NCI-H2196 (cell line): ENCODE data around the gene NXPE1.

Experiments used
- DNase-seq: peaks from one replicate; lab custom pipeline; 2025; ENCODE audit not compliant: unreplicated experiment; lab: John Stamatoyannopoulos, UW

NXPE1 gene

DNA sequence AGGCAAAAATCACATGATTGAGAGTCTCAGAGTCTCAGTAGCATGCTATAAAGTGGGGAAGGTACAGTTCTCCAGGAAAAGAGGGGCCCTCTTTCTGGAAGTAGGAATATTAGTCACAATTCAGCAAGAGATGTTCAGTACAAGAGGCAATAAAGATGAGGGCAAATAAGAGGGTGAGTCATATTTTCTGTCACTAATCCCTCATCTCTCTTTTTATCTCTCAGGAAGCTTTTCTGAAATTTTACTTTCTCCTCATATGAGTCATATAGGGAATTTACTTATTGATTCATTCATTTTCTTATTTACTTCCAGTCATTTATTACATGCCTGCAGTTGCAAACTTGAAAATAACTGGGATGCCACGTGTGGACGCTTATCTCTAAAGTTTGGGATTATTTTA lies 3.4 kb upstream of the NXPE1 start:
- DNase-seq = no peak

DNA sequence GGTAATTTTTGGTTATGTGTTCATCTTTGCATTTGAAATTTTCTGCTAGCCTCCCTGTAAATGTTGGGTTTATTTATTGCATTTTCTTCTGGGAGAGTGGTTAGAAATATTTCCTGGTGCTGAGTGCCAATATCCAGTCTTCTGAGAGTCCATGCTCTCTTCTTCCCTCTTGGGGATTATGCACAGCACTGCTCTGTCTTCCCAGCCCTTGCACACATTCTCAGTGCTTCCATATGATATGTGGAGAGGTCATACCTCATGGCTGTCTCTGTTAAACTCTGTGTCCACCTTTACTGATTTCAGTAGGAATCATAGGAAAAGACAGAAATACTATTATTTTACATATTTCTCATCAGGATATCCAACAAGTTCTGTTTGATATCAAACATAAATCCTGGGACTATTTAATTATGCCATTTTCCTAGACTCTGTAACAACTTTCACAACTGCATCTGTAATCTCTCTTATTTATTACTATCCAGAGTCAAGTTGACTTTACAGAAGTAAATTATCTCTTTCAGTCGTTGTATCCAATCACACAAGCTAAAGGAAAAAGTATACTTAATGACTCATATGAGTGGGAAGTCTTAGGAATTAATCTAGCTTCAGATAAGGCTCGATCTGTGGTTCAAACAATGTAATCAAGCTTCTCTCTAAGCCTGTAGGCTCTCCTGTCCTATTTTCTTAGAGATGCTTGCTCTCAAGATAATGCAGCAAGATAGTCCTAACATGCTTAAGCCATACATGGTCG lies 2.7 kb upstream of the NXPE1 start:
- no peak for DNase-seq

DNA sequence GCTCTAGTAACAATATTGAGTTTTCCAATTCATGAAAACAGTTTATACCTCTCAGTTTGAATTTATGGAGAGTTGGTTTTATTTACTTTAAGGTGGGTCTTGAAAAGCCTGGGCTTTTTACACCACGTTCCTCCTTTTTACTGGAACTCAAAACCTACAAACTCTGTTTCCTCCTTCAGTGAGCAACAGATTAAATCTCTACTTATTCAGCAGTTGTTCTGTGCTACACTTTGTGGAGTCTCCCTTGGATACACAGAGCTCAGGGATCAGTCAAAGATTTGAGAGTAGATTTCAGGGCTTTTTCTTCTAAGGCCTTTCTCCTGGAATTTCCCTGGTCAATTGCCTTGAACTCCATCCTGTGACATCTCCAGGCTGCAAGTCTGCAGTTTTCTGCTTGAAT lies 3.5 kb downstream of the NXPE1 start:
- no peak for DNase-seq

DNA sequence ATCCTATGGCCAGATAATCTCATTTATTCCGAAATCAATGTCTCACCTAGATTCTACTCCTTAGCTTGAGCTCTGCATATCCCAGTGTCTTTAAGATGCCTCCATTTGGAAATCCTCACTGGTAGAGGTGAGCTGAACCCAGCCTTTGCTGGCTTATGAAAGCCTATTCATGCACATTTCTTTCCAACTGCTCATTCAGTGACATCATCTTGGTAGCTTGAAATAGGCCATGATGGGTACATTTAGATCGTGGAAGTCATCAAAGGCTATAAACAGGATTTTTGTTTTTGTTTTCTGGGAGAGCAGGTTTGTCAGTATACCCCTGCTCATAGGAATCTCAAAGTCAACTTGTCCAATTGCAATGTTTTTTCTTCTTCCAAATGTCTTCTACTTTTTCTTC lies 6.0 kb downstream of the NXPE1 start:
- no peak for DNase-seq

DNA sequence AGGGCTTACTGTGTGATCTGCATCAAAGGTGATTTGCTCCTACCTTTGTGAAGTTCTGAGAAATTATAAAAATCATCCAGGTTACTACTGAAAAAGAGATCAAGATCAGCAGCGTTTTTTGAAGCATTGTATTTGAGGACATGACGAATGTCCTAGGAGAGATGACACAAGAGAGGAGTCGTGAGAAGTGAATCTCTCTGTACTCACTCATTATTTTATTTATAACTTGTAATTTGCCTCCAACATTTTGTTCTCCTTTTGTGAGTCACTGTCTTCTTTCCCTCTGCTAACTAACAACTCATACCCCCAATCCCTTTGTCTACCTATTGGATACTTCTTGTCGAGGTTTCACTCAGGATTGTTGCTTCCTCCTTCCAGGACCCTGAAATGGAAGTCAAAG lies 8.6 kb downstream of the NXPE1 start:
- DNase-seq = no peak

DNA sequence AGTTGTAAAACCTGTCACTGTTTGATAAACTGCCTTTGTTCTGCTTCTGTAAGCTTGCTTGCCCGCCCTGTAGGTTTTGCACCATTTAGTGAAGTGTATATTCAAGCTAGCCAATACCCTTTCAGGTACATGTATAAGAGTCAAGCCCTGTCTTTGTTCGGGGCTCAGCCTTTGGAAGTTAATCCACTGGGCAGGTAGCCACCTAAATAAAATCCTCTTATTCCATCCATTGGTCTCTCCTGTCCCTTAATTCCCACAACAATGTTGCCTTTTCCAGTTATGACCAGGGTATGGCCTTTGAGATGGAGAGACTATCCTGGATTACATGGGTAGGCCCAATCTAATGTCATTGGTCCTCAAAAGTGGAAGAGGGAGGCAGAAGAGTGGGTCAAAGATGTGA lies 34.0 kb downstream of the NXPE1 start:
- no peak for DNase-seq

DNA sequence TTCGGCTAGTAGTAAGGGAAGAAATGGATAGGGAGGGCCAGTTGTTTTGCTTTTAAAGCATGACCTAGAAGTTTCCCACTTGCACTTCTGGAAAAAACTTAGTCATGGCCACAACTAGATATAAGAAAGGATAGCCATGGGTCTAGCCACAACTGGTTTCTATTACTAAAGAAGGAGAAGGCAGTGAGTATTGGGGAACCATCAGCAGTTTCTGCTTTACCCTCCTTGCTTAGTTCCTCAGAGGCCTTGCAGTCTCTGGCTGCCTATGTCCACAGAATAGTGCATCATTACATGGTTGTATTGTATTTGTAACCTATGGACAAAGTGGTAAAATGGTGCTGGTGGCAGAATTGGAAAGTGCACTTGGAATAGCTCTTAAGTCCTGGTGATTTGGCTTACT lies 35.6 kb downstream of the NXPE1 start:
- DNase-seq = no peak

DNA sequence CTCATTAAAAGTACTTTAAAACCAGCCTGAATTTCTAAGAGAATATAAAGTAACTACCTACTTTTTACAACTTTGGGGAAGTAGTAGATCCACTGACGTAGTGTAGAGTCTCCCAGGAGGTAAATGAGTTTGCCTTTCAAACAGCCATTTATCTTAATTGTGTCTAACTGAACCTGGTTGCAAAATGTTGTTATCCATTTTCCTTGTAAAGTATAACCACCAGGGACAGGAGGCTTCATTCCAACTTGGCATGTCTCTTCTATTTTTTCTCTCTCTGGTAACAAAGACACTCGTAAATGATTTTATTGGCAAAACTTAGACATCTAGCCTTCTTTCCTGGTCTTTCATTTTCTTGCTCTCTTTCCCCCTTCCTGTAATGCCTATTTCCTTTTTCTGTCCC lies 36.9 kb downstream of the NXPE1 start:
- DNase-seq = no peak

DNA sequence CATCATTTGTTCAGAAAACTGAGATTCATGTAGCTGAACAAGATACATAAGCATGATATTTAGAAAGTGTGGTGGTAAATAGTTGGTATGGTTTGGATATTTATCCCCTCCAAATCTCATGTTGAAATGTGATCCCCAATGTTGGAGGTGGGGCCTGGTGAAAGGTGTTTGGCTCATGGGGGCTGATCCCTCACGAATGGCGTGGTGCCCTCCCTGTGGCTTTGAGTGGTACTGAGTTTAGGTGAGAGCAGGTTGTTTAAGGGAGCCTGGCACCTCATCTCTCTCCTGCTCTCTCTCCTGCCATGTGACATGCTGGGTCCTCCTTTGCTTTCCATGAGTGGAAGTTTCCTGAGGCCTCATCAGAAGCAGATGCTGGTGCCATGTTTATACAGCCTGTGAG lies 48.1 kb downstream of the NXPE1 start:
- no peak for DNase-seq

DNA sequence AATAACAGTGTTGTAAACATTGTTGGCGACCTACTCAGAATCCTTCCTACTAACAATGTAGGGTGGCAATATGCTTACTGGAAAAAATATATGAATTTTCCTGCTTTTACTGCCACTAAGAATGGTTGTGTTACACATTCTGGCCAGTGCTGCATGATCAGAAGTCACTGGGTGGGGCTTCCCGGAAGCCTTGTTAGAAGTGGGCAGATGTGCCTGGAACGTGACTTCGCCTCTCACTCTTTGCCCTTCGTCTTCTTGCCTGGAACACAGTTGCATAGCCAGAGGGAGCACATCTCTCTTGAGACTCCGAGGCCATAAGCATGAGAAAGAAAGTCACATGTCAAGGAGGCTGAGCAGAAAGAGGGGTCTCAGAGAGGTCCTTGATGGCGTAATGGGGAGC lies 48.6 kb downstream of the NXPE1 start:
- no peak for DNase-seq

DNA sequence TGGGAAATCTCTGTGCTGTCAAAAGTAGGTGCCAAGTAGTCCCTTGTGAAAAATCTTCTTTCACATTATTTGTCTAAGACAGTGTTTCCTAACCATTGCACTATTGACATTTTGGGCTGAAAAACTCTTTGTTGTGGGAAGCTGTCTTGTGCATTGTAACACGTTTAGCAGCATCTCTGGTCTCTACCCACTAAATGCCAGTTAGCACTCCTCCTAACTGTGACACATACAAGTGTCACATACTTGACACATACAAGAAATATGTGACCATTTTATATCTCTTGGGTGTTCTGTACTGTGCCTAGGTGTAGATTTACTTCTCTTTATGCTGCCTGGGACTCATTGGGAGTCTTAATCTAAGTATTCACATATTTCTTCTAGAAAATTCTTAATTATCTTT lies 57.8 kb downstream of the NXPE1 start:
- no peak for DNase-seq

DNA sequence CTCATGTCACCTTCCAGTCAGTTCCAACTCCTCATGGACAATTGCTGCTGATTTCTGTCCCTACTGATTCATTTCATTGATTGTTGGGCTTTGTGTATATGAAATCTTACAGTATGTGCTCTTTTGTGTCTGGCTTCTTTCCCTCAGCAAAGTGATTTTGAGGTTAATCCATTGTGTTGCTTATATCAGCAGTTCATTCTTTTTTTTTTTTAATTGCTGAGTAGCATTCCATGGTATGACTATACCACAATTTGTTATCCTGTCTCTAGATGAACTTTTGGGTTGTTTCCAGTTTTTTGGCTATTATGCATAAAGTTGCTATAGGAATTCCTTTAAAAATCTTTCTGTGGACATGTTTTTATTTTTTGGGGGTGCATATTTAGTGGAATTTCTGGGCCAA lies 59.9 kb downstream of the NXPE1 start:
- no peak for DNase-seq

DNA sequence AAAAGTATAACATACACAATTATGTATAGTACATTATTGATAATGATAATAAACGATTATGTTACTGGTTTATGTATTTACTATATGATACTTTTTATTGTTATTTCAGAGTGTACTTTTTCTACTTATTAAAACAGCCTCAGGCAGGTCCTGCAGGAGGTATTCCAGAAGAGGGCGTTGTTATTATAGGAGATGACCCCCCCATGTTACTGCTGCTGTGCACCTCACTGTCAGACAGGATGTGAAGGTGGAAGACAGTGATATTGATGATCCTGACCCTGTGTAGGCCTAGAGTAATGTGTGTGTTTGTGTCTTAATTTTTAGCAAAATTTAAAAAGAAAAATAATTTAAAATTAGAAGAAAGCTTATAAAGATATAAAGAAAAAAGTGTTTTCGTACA lies 62.8 kb downstream of the NXPE1 start:
- no peak for DNase-seq

DNA sequence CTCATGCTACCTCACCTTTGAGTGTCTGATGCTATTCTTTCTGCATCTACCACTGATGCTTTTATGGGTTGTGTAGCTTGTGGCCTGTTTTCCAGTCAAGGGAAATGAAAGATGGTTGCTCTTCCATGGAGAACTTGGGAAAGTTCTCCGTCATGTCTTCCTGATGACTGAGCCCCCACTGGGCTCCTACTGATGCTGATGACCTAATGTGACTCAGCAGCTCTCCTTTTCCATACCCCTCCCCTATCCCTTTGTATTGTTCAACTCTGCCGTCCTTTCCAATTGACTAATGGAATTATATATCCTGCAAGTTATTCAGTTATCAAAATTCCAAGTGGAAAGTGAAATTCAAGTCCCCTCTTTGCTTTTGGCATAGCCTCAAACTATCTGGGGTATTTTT lies 75.8 kb downstream of the NXPE1 start:
- DNase-seq = no peak

DNA sequence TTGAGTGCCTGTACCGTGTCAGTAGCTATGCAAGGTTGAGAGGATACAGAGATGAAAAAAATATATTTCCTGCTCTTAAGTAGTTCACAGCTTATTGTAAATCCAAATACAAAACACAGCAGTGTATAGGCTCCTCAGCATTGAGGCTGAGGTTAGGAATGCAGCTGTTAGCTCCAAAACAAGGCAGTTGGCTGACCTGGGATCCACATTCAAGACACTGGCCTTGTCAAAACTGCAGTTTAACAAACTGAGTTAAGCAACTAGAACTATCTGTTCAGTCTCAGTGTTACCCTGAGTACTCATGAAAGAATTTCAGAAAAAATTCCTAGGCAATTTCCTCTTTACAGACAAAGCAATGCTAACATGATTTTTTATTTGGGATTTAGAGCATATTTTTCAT lies 77.6 kb downstream of the NXPE1 start:
- no peak for DNase-seq

DNA sequence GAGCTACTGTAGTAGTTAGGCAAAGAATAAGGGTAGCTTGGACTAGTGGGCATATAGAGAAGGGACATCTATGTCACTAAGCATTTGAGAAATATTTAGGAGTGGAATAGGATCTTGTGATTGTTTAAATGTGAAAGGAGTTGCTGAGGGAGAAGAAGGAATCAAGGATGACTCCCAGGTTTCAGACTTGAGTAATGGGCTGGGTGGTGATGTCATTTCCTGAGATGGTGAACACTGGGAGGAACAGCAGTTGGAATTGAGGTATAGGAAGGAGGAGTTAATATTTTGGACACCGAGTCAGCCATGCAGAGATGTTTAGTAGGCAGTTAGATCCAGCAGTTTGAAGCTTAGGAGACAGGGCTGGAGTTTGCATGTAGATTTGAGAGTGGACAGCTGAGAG lies 80.3 kb downstream of the NXPE1 start:
- no peak for DNase-seq

DNA sequence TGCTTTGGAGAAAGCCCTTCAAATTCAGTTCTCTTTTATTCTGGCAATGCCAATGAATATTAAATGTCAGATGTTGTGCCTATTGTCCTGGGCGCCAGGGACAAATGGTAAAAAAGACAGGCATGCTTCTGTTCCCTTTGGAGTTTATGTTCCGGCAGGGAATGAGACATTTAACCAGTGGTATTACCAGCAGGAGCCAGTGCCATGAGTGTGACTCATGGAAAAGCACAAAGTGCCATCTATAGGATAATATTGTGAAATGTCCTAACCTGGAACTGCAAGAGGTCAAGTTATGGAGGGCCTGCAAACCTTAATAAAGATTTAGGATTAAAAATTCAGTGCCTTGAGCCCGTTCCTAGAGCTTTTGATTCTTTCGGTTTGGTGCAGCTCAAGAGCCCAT lies 80.9 kb downstream of the NXPE1 start:
- DNase-seq = no peak

DNA sequence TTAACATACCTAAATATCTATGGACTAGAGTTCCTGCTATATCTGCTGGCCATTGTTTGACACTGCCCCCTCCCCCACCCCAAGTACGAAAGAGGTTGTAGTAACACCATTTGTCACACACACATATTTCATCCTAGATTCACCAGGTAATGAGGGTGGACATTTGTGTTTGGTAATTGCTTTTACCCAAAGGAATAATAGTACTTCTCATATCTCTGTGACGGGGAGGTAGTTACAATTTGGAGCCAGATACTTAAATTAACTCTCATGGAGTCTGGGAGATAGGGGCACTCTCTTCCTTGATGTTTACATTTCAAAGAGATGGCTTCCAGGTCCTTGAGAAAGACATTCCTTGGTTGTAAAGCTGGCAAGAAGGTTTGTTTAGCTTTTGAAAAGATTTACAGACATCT lies 81.7 kb downstream of the NXPE1 start:
- no peak for DNase-seq

DNA sequence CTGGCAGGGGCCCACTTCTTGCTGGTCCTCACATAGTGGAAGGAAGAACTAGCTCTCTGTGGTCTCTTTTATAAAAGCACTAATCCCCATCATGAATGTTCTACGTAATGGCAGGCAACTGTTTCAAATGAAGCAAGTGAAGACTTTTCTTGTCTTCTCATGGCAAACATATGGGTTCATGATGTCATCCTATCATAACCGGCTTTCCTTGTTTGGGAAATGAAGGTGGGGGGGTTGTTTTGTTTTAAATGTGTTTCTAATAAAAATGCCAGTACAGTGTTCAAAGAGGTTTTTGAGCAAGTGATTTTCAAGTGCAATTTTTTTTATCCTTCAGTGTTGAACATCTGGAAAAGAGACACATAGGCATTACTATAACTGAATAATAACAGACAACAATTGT lies 87.0 kb downstream of the NXPE1 start:
- DNase-seq = no peak
